Measurements from ENCODE around the gene ELOA.
"Not testable (repeated sequence)": the region's sequence is repeated elsewhere in the genome, so short reads cannot be mapped to it uniquely, and the experiment has no call there.

ELOA gene

GRCh38 chr1:23733281-23733680, 10.0 kb upstream of the ELOA start:
- not testable (repeated sequence) for DNase-seq (ENCODE audit: low spot score)

- no peak for DNase-seq (ENCODE audit: low spot score)
Measured at GRCh38 chr1:23736437-23737134, 6.7 kb upstream of the ELOA start.

GRCh38 chr1:23741609-23742008, 1.7 kb upstream of the ELOA start:
- DNase-seq (ENCODE audit: low spot score): no peak

GRCh38 chr1:23742670-23743286, 493 bp upstream of the ELOA start:
- no peak for DNase-seq (ENCODE audit: low spot score)

GRCh38 chr1:23745515-23745914, 2.2 kb downstream of the ELOA start:
- DNase-seq (ENCODE audit: low spot score): no peak

- DNase-seq (ENCODE audit: low spot score): no peak
Measured at GRCh38 chr1:23748016-23748415, 4.7 kb downstream of the ELOA start.

GRCh38 chr1:23751050-23751814, 8.0 kb downstream of the ELOA start:
- DNase-seq (ENCODE audit: low spot score): peak; percentile 55

GRCh38 chr1:23751815-23752200, 8.5 kb downstream of the ELOA start:
- DNase-seq (ENCODE audit: low spot score): no peak

- DNase-seq (ENCODE audit: low spot score): no peak
Measured at GRCh38 chr1:23752909-23753308, 9.6 kb downstream of the ELOA start.

GRCh38 chr1:23756676-23757075, 13.4 kb downstream of the ELOA start:
- no peak for DNase-seq (ENCODE audit: low spot score)

- no peak for DNase-seq (ENCODE audit: low spot score)
Measured at GRCh38 chr1:23757812-23758211, 14.5 kb downstream of the ELOA start.

- peak; percentile 95 for DNase-seq (ENCODE audit: low spot score)
Measured at GRCh38 chr1:23759277-23759676, 16.0 kb downstream of the ELOA start.

- DNase-seq (ENCODE audit: low spot score): no peak
Measured at GRCh38 chr1:23763041-23763577, 19.8 kb downstream of the ELOA start.

- DNase-seq (ENCODE audit: low spot score): no peak
Measured at GRCh38 chr1:23768733-23769132, 25.5 kb downstream of the ELOA start.

- peak; percentile 81 for DNase-seq (ENCODE audit: low spot score)
Measured at GRCh38 chr1:23772049-23772853, 29.0 kb downstream of the ELOA start.

- DNase-seq (ENCODE audit: low spot score): no peak
Measured at GRCh38 chr1:23772854-23773242, 29.6 kb downstream of the ELOA start.

- DNase-seq (ENCODE audit: low spot score): no peak
Measured at GRCh38 chr1:23774174-23774880, 31.1 kb downstream of the ELOA start.

- no peak for DNase-seq (ENCODE audit: low spot score)
Measured at GRCh38 chr1:23776217-23776616, 32.9 kb downstream of the ELOA start.

GRCh38 chr1:23777979-23778814, 34.9 kb downstream of the ELOA start, which contains the start of gene PITHD1:
PITHD1 (plus strand) TSS chr1:23778418; CDS start chr1:23778516, 98 bp downstream.
- DNase-seq (ENCODE audit: low spot score): peak; percentile 74

GRCh38 chr1:23779826-23780371, 36.6 kb downstream of the ELOA start:
- DNase-seq (ENCODE audit: low spot score): no peak
